ENCODE data around the gene NXPH4. TPM values are rescaled to one million over a fixed set of nuclear protein-coding genes. Genes with fewer than 3 reads are reported as not detected.

The NXPH4 gene
- total and polyA plus RNA-seq, 2 donors (not counting 1 experiment from before 2014, with no cell fraction given) = 3.5 to 8.6 TPM

GRCh38 chr12:57207731-57208630 is 8.6 kb upstream of the NXPH4 start:
- H3K36me3 ChIP-seq (replicated peaks in 1 of 2; ENCODE audit: control extremely low read depth in 1 of 2, control insufficient read depth in 1 of 2, extremely low read depth in 1 of 2, insufficient read depth in 2 of 2, low read length in 1 of 2) = no peaks in the 10 kb centered on the region
- H3K27me3 ChIP-seq (replicated peaks in 1 of 4; ENCODE audit: control extremely low read depth in 1 of 4, control insufficient read depth in 3 of 4, insufficient read depth in 4 of 4, low read length in 3 of 4) = peaks cover 0 to 9% (median 0%) of the 10 kb centered on the region in 4 experiments
- H3K9me3 ChIP-seq (ENCODE audit: control extremely low read depth in 1 of 3, control insufficient read depth in 2 of 3, insufficient read depth in 1 of 3, low read length in 2 of 3) = no peaks in the 10 kb centered on the region
- ATAC-seq (ENCODE audit: low read depth) (no peak), DNase-seq (no peak)
- no peak overlapping the region for H2AFZ ChIP-seq (ENCODE audit: insufficient read depth, low read depth, low read length, poor library complexity, severe bottlenecking)
- no peaks in the 10 kb centered on the region for H3K27me3 Mint-ChIP-seq
- H3K79me2 ChIP-seq (ENCODE audit: control insufficient read depth, insufficient read depth, low read length) = no peaks in the 10 kb centered on the region
- no peak overlapping the region for H3K4me2 ChIP-seq (replicated peaks; ENCODE audit: low read depth, low read length, poor library complexity, severe bottlenecking)
- CTCF ChIA-PET = interaction anchor here (0.8 to 1.9 kb wide), 3 partner anchors 34 to 37 kb away, joined by 4 to 9 read pairs (median 4); no protein-coding TSS in a partner anchor
- intact Hi-C loops (cut with micrococcal nuclease) = no loop called here
- WGBS (ENCODE audit: insufficient coverage) = 86% methylated on average over 27 of the region's 29 CpGs
- no peaks in the 10 kb centered on the region for H4K20me1 ChIP-seq (ENCODE audit: control insufficient read depth, insufficient read depth, low read length, poor library complexity, severe bottlenecking)
- H3K9ac ChIP-seq (ENCODE audit: low read length) = no peak overlapping the region
- H3K27ac Mint-ChIP-seq = no peak overlapping the region
- TF ChIP-seq CTCF (IDR thresholded peaks at IDR 0.05) (no peak), EZH2 (IDR thresholded peaks at IDR 0.05; ENCODE audit: borderline replicate concordance, insufficient read depth, low read depth, low read length, poor library complexity, severe bottlenecking) (no peak)
- no peak overlapping the region for H3K4me3 ChIP-seq (ENCODE audit: control extremely low read depth in 1 of 5, extremely low read depth in 1 of 5, insufficient read depth in 1 of 5, low read depth in 2 of 5, low read length in 4 of 5)
- no peaks in the 10 kb centered on the region for H3K9me3 Mint-ChIP-seq (ENCODE audit: insufficient read depth)
- POLR2A ChIA-PET = interaction anchor here (0.7 kb wide), 1 partner anchor 1497 kb away, joined by 3 read pairs; no protein-coding TSS in a partner anchor
- peaks cover 0 to 2% of the 10 kb centered on the region in 2 donors for H3K4me1 ChIP-seq (ENCODE audit: control insufficient read depth in 2 of 2, insufficient read depth in 2 of 2, low read length in 2 of 2)
- H3K4me1 Mint-ChIP-seq = peaks cover 3% of the 10 kb centered on the region
- H3K4me3 Mint-ChIP-seq = no peak overlapping the region
- H3K27ac ChIP-seq (ENCODE audit: low read length in 2 of 2) = no peak overlapping the region

All from B cell (primary cell).